ENCODE measurements around the gene TSHZ1. TPM values are rescaled to one million over a fixed set of nuclear protein-coding genes. Genes with fewer than 3 reads are reported as not detected.

The TSHZ1 gene
- total RNA-seq, 2 experiments from 2014 or later, result 5.9 to 9.5 TPM

GRCh38 chr18:75214766-75215510, 4.3 kb downstream of the TSHZ1 start:
- ChIA-PET POLR2A (no interaction called here), CTCF (ENCODE audit: unreplicated experiment) (no interaction called here)
- H2AFZ ChIP-seq (ENCODE audit: low read length), result no peak overlapping the region
- H3K36me3 ChIP-seq (ENCODE audit: insufficient read depth, low read length), result no peaks in the 10 kb centered on the region
- intact Hi-C loops (cut with micrococcal nuclease; ENCODE audit: unreplicated experiment), result loop anchor here (5.0 to 10.0 kb wide), 2 partner anchors 718 to 1280 kb away; partner anchors contain the start of genes CNDP2 and ZNF516
- H3K4me2 ChIP-seq (ENCODE audit: low read length), result no peak overlapping the region
- no peaks in the 10 kb centered on the region for H3K79me2 ChIP-seq (ENCODE audit: insufficient read depth, low read depth, low read length)
- no peaks in the 10 kb centered on the region; the same call in 1 of the 2 replicates for H4K20me1 ChIP-seq (ENCODE audit: insufficient read depth, low read length)
- peaks cover 9% of the 10 kb centered on the region for H3K4me1 ChIP-seq (ENCODE audit: insufficient read depth, low read length, poor library complexity, severe bottlenecking)
- no peaks in the 10 kb centered on the region for H3K9me2 ChIP-seq (ENCODE audit: insufficient read depth, low read length)
- no TSS peak for BruUV-seq (replicated peaks)
- TF ChIP-seq EZH2phosphoT487 (IDR thresholded peaks at IDR 0.05; ENCODE audit: borderline replicate concordance, low read depth, low read length), result no peak
- H3K27ac ChIP-seq (ENCODE audit: low read depth, low read length, poor library complexity, severe bottlenecking), result no peak overlapping the region
- DNase-seq (ENCODE audit: low spot score), result no peak
- no peak overlapping the region for H3K4me3 ChIP-seq (ENCODE audit: low read depth, low read length, poor library complexity, severe bottlenecking)
- no peaks in the 10 kb centered on the region for H3K9me3 ChIP-seq (ENCODE audit: low read length)

GRCh38 chr18:75215663-75216062, 5.1 kb downstream of the TSHZ1 start:
- ChIA-PET POLR2A (no interaction called here), CTCF (ENCODE audit: unreplicated experiment) (no interaction called here)
- TF ChIP-seq EZH2phosphoT487 (IDR thresholded peaks at IDR 0.05; ENCODE audit: borderline replicate concordance, low read depth, low read length) (no peak), CTCF (conservative IDR thresholded peaks at IDR 0.05; ENCODE audit: low read length) (no peak)
- Histone ChIP-seq H3K9me2 (ENCODE audit: insufficient read depth, low read length) (no peaks in the 10 kb centered on the region), H2AFZ (ENCODE audit: low read length) (no peak overlapping the region), H4K20me1 (ENCODE audit: insufficient read depth, low read length) (no peaks in the 10 kb centered on the region; the same call in 1 of the 2 replicates), H3K4me2 (ENCODE audit: low read length) (no peak overlapping the region), H3K9me3 (ENCODE audit: low read length) (no peaks in the 10 kb centered on the region), H3K4me1 (ENCODE audit: insufficient read depth, low read length, poor library complexity, severe bottlenecking) (peaks cover 9% of the 10 kb centered on the region), H3K27ac (ENCODE audit: low read depth, low read length, poor library complexity, severe bottlenecking) (no peak overlapping the region), H3K36me3 (ENCODE audit: insufficient read depth, low read length) (no peaks in the 10 kb centered on the region), H3K4me3 (ENCODE audit: low read depth, low read length, poor library complexity, severe bottlenecking) (no peak overlapping the region), H3K79me2 (ENCODE audit: insufficient read depth, low read depth, low read length) (no peaks in the 10 kb centered on the region)
- BruUV-seq (replicated peaks), result no TSS peak
- DNase-seq (ENCODE audit: low spot score), result no peak
- intact Hi-C loops (cut with micrococcal nuclease; ENCODE audit: unreplicated experiment), result loop anchor here (10.0 kb wide), 1 partner anchor 1279 kb away; the partner anchor contains the start of gene ZNF516

- peaks cover 9% of the 10 kb centered on the region for H3K4me1 ChIP-seq (ENCODE audit: insufficient read depth, low read length, poor library complexity, severe bottlenecking)
- CTCF ChIA-PET (ENCODE audit: unreplicated experiment), result no interaction called here
- no peak overlapping the region for H3K4me3 ChIP-seq (ENCODE audit: low read depth, low read length, poor library complexity, severe bottlenecking)
- no TSS peak for BruUV-seq (replicated peaks)
- TF ChIP-seq CTCF (conservative IDR thresholded peaks at IDR 0.05; ENCODE audit: low read length), result no peak
- no peak for TF ChIP-seq EZH2phosphoT487 (IDR thresholded peaks at IDR 0.05; ENCODE audit: borderline replicate concordance, low read depth, low read length)
- no peaks in the 10 kb centered on the region for H3K9me3 ChIP-seq (ENCODE audit: low read length)
- no peak overlapping the region for H3K4me2 ChIP-seq (ENCODE audit: low read length)
- H3K36me3 ChIP-seq (ENCODE audit: insufficient read depth, low read length), result no peaks in the 10 kb centered on the region
- intact Hi-C loops (cut with micrococcal nuclease; ENCODE audit: unreplicated experiment), result loop anchor here (10.0 kb wide), 1 partner anchor 1278 kb away; the partner anchor contains the start of gene ZNF516
- no peak overlapping the region for H3K27ac ChIP-seq (ENCODE audit: low read depth, low read length, poor library complexity, severe bottlenecking)
- no peaks in the 10 kb centered on the region for H3K79me2 ChIP-seq (ENCODE audit: insufficient read depth, low read depth, low read length)
- no peak for DNase-seq (ENCODE audit: low spot score)
- POLR2A ChIA-PET, result no interaction called here
- H3K9me2 ChIP-seq (ENCODE audit: insufficient read depth, low read length), result no peaks in the 10 kb centered on the region
- no peak overlapping the region for H2AFZ ChIP-seq (ENCODE audit: low read length)
- H4K20me1 ChIP-seq (ENCODE audit: insufficient read depth, low read length), result no peaks in the 10 kb centered on the region; the same call in 1 of the 2 replicates
These were observed 5.8 kb downstream of the TSHZ1 start for GRCh38 chr18:75216212-75216910.
